GM12873 (cell line): ENCODE measurements around the gene CAMKK1.

Experiments used
- TF ChIP-seq, protein P1 (sequence below): IDR thresholded peaks from 2 replicates; pipeline ENCODE4 v1.5.1; 2012; ENCODE audit warnings: low read depth, mild to moderate bottlenecking, moderate library complexity, low read length, control low read depth; ENCODE audit not compliant: insufficient read depth; ENCODE audit errors: missing control alignments

Gene CAMKK1

DNA sequence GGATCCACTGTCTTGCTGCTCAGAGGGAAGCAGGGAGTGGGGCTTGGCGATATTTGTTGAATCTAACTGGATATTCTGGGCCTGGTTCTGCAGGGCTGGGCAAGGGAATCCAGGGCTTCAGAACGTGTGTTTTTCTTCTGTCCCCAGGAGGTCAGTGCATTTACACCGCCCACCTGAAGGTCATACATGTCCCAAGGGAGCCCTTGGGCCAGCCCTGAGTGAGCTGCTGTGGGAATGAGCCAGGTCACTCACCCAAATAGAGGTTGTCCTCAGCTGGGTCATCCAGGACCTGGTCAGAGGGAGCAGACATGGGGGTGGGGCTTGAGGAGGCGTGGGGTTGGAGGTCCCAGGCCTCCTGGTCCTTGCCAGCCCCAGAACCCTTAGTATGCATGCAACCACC lies 10.6 kb downstream of the CAMKK1 start:
- TF ChIP-seq, protein P1, sequence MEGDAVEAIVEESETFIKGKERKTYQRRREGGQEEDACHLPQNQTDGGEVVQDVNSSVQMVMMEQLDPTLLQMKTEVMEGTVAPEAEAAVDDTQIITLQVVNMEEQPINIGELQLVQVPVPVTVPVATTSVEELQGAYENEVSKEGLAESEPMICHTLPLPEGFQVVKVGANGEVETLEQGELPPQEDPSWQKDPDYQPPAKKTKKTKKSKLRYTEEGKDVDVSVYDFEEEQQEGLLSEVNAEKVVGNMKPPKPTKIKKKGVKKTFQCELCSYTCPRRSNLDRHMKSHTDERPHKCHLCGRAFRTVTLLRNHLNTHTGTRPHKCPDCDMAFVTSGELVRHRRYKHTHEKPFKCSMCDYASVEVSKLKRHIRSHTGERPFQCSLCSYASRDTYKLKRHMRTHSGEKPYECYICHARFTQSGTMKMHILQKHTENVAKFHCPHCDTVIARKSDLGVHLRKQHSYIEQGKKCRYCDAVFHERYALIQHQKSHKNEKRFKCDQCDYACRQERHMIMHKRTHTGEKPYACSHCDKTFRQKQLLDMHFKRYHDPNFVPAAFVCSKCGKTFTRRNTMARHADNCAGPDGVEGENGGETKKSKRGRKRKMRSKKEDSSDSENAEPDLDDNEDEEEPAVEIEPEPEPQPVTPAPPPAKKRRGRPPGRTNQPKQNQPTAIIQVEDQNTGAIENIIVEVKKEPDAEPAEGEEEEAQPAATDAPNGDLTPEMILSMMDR = no peak

DNA sequence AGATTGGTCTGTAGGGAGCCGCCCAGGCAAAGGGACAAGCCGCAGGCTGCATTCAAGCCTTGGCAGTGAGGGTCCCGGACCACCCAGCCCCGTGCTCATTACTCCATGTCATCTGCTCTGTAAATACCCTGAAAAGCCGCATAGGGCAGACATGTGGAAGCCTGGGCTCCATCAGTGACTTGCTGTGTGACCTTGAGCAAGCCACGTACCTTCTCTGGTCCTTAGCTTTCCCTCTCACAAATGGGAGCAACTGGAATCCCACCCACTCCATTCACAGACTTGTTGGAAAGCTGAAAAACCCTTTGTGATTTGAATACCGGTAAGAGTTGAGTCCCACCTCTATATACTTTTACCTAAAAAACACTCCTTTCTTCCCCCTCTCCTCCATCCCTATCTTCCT lies 11.9 kb downstream of the CAMKK1 start:
- TF ChIP-seq, protein P1 = no peak

- TF ChIP-seq, protein P1 = no peak
Observed at GRCh38 chr17:3879591-3880417, 13.0 kb downstream of the CAMKK1 start.

DNA sequence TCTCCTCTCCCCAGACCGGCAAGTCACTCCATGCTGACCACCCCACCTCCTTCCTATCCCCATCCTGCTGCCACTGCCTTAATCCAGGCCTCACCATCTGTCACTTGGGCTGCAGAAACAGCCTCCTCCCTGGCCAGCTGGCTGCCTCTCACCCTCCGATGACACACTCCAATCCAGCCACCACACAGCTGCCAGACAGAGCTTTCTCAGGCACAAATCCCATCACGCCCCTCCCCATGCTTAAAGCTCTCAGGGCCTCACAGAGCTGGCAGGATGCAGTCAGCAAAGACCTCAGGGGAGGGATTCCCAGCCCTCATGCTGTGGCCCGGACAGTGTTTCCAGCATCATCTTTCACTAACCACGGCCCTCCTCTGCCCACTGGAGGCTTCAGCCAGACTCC lies 13.7 kb downstream of the CAMKK1 start:
- TF ChIP-seq, protein P1 = no peak

- TF ChIP-seq, protein P1 = no peak
Observed at GRCh38 chr17:3877220-3877619, 15.6 kb downstream of the CAMKK1 start.

DNA sequence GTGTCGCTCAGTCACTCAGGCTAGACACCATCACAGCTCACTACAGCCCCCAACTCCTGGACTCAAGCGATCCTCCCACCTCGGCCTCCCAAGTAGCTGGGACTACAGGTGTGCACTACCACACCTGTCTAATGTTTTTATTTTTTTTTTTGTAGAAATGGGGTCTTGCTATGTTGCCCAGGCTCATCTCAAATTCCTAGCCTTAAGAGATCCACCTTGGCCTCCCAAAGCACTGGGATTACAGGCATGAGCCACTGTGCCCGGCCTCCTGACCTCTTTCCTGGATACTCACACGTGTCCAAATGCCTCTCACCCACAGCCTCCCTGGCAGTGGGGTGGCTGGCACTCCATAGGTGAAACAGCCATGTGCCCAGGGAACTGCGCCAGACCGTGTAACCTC lies 17.5 kb downstream of the CAMKK1 start:
- TF ChIP-seq, protein P1 = no peak

DNA sequence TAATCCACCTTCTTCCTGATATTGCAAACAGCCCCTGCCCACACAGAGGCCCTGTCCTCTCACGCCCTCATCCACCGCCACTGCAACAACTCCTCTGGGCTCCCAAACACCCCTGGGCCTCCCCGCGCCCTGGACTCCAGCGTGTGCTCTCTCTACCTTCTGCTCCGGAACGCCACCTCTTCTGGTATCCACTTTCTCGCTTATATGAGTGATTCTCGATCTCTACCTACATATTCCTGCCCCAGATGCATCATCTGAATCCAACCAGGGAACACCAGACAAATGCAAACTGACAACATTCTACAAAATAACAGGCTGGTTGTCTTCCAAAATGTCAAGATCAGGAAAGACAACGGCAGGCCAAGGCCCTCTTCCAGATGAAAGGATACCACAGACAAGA lies 19.0 kb downstream of the CAMKK1 start:
- TF ChIP-seq, protein P1 = no peak
